ENCODE measurements around the gene UNCX.

Gene UNCX

DNA sequence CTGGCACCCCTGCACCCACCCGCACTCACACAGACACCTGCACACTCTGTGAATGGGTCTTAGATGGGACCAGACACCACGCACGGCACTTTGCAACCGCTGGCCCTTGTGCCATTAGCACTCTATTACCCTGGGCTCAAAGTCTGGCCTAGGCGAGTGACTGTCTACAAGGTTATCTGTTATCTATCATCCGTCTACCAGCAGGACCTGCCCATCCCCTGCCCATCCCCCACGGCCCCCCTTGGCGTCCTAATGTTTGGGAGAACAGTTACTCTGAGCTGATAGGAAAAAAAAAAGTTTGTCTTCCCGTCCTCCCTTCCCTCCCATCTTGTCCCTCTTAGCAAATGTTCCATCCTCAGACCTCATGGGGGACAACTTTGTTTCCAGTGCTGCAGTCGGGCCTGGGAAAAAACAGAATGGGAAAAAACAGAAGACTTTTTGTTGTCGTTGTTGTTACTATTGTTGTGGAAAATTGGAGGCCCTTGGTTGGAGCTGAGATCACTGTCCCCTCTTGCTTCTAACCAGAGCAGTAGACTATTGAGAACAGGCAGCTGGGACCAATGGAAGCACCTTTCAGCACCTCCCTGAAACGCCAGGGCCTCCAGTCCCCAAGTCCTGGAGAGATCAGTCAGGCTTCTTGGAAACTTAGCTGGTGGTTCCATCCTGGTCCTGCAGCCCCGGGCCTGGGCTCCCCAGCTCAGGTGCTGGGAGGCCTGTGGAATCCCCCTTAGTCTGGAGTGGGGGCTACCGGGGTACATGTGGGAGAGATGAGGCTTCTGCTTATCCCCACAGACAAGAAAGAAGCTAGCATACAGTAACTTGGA is 12.2 kb downstream of the UNCX start:
- no peak for DNase-seq

DNA sequence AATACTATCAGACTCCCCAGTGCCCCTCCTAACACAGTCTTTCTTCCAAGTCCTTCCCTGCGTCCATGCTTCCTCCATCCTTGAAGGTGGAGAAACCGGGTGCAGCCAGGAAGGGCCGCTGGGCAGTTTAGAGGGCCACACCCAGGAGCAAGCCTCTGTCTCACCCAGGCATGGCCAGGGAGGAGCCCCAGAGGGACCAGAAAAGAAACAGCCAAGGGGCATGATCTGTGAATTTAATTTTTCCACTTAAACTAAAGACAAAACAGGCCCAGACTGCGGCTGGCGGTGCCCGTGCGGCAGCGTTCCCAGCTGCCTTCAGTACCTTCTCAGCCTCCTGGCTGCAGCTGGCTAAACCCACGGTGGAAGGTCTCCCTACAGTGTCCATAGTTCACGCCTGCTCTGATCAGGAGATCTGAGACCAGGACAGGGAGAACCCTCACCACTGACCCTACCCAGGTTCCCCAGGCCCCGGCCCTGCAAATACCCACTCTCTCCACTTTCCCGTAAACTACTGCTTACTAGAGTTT is 12.9 kb downstream of the UNCX start:
- no peak for DNase-seq

GRCh38 chr7:1246160-1246870 is 13.6 kb downstream of the UNCX start:
- no peak for DNase-seq

- DNase-seq = no peak
Measured at GRCh38 chr7:1246871-1247526, 14.3 kb downstream of the UNCX start.

- no peak for DNase-seq
Measured at GRCh38 chr7:1247527-1248041, 14.9 kb downstream of the UNCX start.

- DNase-seq = no peak
Measured at GRCh38 chr7:1248143-1248915, 15.7 kb downstream of the UNCX start.

GRCh38 chr7:1248916-1249581 is 16.4 kb downstream of the UNCX start:
- DNase-seq = no peak

GRCh38 chr7:1249731-1250130 is 17.1 kb downstream of the UNCX start:
- DNase-seq = no peak

DNA sequence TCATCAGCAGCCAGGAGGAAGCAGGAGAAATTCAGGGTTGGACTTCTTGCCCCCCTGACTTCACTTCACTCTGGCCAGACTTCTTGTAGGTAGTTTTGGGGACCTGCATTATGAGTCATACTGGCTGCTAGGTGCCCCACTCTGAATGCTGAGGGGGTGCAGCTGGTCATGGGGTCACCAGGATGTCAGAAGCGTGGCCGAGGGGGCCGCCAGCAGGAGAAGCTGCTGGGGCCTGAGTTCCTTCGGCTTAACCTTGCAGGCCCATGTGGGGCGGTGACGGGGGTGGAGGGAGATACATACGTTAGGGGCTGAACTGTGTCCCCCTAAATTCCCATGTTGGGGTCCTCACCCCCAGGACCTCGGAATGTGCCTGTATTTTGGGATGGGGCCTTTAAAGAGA is 18.2 kb downstream of the UNCX start:
- DNase-seq = no peak

GRCh38 chr7:1251796-1252539 is 19.3 kb downstream of the UNCX start:
- no peak for DNase-seq

- DNase-seq = no peak
Measured at GRCh38 chr7:1252540-1253090, 19.9 kb downstream of the UNCX start.

DNA sequence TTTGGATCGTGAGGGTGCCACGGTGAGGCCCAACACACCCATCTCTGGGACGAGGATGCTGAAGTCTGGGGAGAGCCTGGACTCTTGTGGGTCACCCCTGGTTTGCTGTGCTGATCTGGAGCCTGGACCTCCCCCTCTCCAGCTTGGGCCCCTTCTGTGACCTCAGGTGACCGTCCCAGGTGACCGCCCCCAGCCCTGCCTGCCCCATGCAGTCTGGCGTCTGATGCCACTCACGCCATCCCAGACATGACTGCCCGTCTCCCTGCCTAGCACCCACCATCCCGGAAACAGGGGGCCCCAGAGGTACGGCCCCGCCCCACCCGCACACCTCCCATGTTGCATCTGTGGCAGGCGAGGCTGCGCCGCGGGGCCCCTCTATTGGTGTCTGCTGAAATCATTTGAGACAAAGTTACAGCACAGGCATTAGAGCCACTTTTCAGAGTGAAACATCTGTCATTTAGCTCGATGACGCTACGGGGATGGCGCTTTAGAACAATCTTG is 21.1 kb downstream of the UNCX start:
- DNase-seq = no peak

DNA sequence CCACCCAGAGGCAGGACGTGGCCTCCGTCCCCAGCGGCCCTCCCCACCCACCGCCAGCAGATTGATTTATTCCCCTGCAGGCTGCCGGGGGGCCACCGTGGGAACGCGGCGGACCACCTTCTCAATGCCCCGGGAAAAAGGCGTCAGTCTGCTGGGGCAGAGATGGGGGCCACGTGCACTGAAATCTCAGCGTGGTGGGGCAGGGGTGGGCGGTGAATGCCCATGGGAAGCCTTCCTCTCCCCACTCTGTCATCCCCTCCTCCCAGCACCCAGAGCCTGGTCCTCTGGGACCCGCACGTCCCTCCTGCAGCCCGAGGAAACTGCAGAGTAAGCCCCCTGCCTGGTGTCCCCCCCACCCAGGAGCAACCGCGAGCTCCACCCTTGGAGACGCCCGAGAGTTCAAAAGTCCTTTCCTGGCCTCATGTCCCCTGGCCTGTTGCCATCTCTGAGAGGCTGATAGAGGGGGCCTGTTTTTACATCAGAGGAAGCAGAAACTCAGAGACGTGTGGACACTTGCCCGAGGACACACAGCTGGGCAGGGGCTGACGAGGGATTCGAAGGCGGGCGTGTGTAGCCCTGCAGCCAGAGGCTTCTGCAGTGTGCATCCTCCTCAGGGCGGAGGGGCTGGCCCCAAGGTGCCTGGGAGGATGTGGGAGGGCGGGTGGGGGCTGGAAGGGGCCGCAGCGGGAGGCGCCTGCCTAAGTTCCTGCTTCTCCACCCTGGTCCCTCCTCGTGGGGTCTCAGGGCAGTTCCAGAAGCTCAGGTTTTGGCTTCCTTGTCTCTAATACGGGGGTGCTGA is 21.8 kb downstream of the UNCX start:
- DNase-seq = no peak

GRCh38 chr7:1255080-1255816 is 22.6 kb downstream of the UNCX start:
- no peak for DNase-seq

- DNase-seq = no peak
Measured at GRCh38 chr7:1255817-1256340, 23.2 kb downstream of the UNCX start.

DNA sequence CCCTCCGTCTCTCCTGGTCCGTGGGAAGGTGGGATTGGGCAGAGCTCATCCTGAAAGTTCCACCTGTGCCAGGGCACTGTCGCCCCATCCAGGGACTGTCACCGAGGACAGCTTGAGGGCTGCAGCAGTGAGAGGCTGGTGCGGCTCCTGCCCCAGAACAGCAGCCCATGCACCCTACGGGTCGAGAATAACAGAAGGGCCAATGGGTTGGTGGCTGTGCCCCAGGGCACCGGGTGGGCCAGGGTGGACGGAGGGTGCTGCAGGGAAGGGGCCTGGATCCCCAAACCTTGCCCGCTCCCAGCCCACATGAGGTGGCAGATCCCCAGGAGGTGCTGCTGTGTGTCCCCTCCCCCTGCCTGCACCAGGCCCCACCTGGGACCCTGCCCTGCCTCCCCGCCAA is 23.9 kb downstream of the UNCX start:
- DNase-seq = no peak

GRCh38 chr7:1257221-1257620 is 24.5 kb downstream of the UNCX start:
- no peak for DNase-seq

GRCh38 chr7:1257863-1258262 is 25.2 kb downstream of the UNCX start:
- no peak for DNase-seq
